DND-41 (cell line): ENCODE results near the gene VSX2.

Experiments
- ATAC-seq: fragments of 200-7000 bp; cut with Tn5 transposase; 3 replicates; pipeline ENCODE4 v1.9.1; 2021; ENCODE audit warnings: low read depth; ENCODE audit not compliant: insufficient read depth
- DNase-seq: peaks from one replicate; pipeline ENCODE4 v3.0.0-alpha.2; 2020
- H2AFZ ChIP-seq: 2 replicates; pipeline ENCODE4 v1.6.0; 2012; ENCODE audit warnings: low read depth, low read length
- H3K27ac ChIP-seq: 2 replicates; pipeline ENCODE4 v1.5.1; 2012; ENCODE audit warnings: low read length, inconsistent platforms
- H3K27me3 ChIP-seq: fragments of 200-600 bp; sonication (generic); 2 replicates; pipeline ENCODE4 v1.6.0; 2012; ENCODE audit warnings: low read length, mild to moderate bottlenecking, inconsistent platforms; ENCODE audit not compliant: insufficient read depth, poor library complexity
- H3K36me3 ChIP-seq: 2 replicates; pipeline ENCODE4 v1.5.1; 2012; ENCODE audit warnings: low read length, inconsistent platforms; ENCODE audit not compliant: insufficient read depth
- H3K4me1 ChIP-seq: 2 replicates; pipeline ENCODE4 v1.5.1; 2012; ENCODE audit warnings: mild to moderate bottlenecking, low read length; ENCODE audit not compliant: insufficient read depth
- H3K4me2 ChIP-seq: 2 replicates; pipeline ENCODE4 v1.6.0; 2012; ENCODE audit warnings: mild to moderate bottlenecking, moderate library complexity, low read length, inconsistent platforms; ENCODE audit not compliant: insufficient read depth
- H3K4me3 ChIP-seq, 2 experiments: fragments of 200-600 bp in 1 of 2; shearing (Covaris generic) in 1 of 2; 2 replicates each; pipeline ENCODE4 v1.5.1; 2012 to 2016; ENCODE audit warnings: inconsistent platforms in 2 of 2, low read length in 2 of 2, mild to moderate bottlenecking in 2 of 2, low read depth in 1 of 2, moderate library complexity in 1 of 2
- H3K79me2 ChIP-seq: 2 replicates; pipeline ENCODE4 v1.6.0; 2012; ENCODE audit warnings: low read length, inconsistent platforms; ENCODE audit not compliant: insufficient read depth
- H3K9ac ChIP-seq: 2 replicates; pipeline ENCODE4 v1.6.0; 2012; ENCODE audit warnings: low read depth, mild to moderate bottlenecking, inconsistent platforms, low read length, moderate library complexity
- H3K9me3 ChIP-seq: 2 replicates; pipeline ENCODE4 v1.5.1; 2012; ENCODE audit warnings: low read length, moderate library complexity, mild to moderate bottlenecking, inconsistent platforms; ENCODE audit not compliant: insufficient read depth, severe bottlenecking
- H4K20me1 ChIP-seq: 2 replicates; pipeline ENCODE4 v1.6.0; 2012; ENCODE audit warnings: low read length; ENCODE audit not compliant: insufficient read depth
- CTCF ChIP-seq: IDR thresholded peaks from 2 replicates; pipeline ENCODE4 v1.5.1; 2012; ENCODE audit warnings: borderline replicate concordance, low read length, moderate library complexity, mild to moderate bottlenecking; ENCODE audit not compliant: poor library complexity, severe bottlenecking; ENCODE audit errors: extremely low read depth
- EZH2 ChIP-seq: IDR thresholded peaks from 3 replicates; pipeline ENCODE4 v1.6.1; 2012; ENCODE audit warnings: borderline replicate concordance, low read depth, mild to moderate bottlenecking, moderate library complexity, low read length, inconsistent platforms; ENCODE audit not compliant: severe bottlenecking

VSX2 gene

DNA sequence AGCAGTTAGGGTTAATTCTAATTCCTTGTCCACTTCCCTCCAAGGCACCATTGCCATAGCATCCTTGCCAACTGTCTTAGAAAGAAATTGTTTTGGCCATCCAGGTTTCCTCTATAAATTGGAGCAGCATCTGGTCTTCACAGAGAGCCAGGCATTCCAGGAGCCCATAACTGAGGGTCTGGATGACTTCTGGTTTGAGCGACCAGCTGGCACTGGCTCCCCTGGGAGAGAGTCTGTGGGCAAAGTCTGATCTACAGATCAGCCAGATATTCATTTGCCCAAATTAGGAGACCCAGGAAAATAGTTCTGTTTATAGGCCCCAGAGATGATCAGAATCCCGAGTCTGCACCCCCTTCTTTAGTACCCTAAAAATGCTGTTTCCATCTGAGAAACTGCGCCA is 16.0 kb downstream of the VSX2 start:
- H3K4me2 ChIP-seq, result no peak overlapping the region
- DNase-seq, result no peak

GRCh38 chr14:74257078-74257940 is 18.1 kb downstream of the VSX2 start:
- peak overlapping the region; percentile 71 for H3K4me2 ChIP-seq
- DNase-seq, result peak; percentile 83
- peak overlapping the region; percentile 34 to 59 for H3K4me3 ChIP-seq
- H3K9me3 ChIP-seq, result no peaks in the 10 kb centered on the region
- no peaks in the 10 kb centered on the region for H3K36me3 ChIP-seq
- no peaks in the 10 kb centered on the region for H3K79me2 ChIP-seq
- H3K27me3 ChIP-seq, result peaks cover 3% of the 10 kb centered on the region
- peak; percentile 92 for ATAC-seq
- H3K9ac ChIP-seq, result peak overlapping the region; percentile 59
- peak; percentile 79 for TF ChIP-seq CTCF
- TF ChIP-seq EZH2, result no peak
- no peaks in the 10 kb centered on the region for H4K20me1 ChIP-seq
- peak overlapping the region; percentile 0; the same call in 1 of the 2 replicates for H3K27ac ChIP-seq
- H3K4me1 ChIP-seq, result peaks cover 15% of the 10 kb centered on the region
- H2AFZ ChIP-seq, result peak overlapping the region; percentile 95

More for the DNA sequence above, 16.0 kb downstream of the VSX2 start:
- no peak for TF ChIP-seq EZH2
- no peak for TF ChIP-seq CTCF
- Histone ChIP-seq H3K9me3 (no peaks in the 10 kb centered on the region), H2AFZ (no peak overlapping the region), H3K27ac (no peak overlapping the region), H3K4me3 (no peak overlapping the region), H4K20me1 (no peaks in the 10 kb centered on the region), H3K9ac (no peak overlapping the region), H3K36me3 (no peaks in the 10 kb centered on the region), H3K79me2 (no peaks in the 10 kb centered on the region), H3K27me3 (peaks cover 3% of the 10 kb centered on the region), H3K4me1 (peaks cover 26% of the 10 kb centered on the region)
- no peak for ATAC-seq

DNA sequence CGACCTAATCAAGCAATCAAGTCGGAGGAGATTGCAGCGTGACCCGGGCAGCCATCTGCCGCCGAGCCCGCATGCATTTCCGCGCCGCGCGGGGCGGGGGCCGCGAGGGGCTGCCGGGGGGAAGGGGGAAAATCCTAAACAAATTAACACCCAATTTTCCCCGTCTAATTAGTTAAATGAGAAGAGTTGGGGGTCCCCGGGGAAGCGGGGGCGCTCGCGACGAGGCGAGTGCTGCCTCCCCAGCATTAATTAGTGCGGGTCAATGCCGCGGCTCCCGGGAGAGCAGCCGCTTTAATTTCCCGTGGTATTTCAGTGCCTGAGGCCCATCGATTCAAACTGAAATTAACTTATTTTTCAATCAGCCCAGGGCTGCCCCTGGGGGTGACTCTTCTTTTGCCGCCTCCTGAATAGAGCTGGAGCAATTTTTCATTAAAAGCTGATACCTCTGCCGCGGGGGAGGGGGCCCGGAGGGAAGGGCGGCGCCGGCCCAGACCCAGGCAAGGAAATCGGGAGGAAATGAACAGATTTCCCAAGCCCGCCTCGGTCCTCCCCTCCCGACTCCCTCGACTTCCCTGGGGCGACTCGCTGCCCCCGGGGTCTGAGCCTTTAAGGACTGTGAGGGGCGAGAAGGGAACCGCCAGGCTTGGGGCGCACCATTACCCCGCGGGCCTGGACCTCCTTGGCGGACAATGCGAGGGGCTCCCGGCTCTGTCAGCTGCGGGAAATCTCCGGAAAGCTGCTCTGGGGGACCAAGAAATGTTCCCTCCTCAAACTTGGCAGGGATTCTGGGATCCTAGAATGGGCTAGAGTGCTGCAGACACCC is 18.9 kb downstream of the VSX2 start:
- H3K27me3 ChIP-seq, result peaks cover 3% of the 10 kb centered on the region
- TF ChIP-seq EZH2, result peak; percentile 37
- TF ChIP-seq CTCF, result no peak

More for the DNA sequence above, 18.9 kb downstream of the VSX2 start:
- Histone ChIP-seq H2AFZ (peak overlapping the region; percentile 68), H3K4me2 (peak overlapping the region; percentile 71), H3K4me3 (peak overlapping the region; percentile 34 to 59), H3K27ac (peak overlapping the region; percentile 0; the same call in 1 of the 2 replicates), H3K36me3 (no peaks in the 10 kb centered on the region), H3K9me3 (no peaks in the 10 kb centered on the region), H3K79me2 (no peaks in the 10 kb centered on the region), H3K9ac (peak overlapping the region; percentile 59), H3K4me1 (peaks cover 15% of the 10 kb centered on the region), H4K20me1 (no peaks in the 10 kb centered on the region)
- ATAC-seq, result peak; percentile 63
- no peak for DNase-seq
